ENCODE data around the gene AMPD2.

The AMPD2 gene

GRCh38 chr1:109616391-109616790 lies 3.2 kb upstream of the AMPD2 start:
- DNase-seq (ENCODE audit: low read depth in 1 of 2, low spot score in 1 of 2): no peak

DNA sequence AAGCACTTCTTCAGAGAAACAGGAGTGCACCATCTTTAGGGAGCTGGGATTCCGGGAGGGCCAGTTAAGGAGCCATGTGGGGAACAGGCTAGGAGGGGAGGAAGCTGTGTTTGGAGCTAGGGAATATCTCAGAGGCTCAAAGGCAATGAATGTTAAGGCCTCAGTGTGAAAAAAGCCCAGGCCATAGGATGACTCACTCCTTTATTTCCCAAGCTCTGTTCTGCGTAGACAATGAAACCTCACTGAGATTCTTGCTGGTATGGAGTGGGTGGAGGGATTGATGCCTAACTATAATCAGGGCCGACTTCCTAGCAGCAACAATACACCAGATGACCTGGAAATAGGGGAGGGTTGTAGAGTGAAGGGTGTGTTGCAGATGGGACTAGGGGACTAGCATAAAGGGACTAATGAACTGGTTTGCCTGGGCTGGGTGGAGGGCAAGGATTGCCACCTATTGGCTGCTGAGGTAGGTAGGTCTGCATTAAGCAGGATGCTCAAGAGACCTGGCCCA lies 2.3 kb upstream of the AMPD2 start:
- no peak for DNase-seq (ENCODE audit: low read depth in 1 of 2, low spot score in 1 of 2)

DNA sequence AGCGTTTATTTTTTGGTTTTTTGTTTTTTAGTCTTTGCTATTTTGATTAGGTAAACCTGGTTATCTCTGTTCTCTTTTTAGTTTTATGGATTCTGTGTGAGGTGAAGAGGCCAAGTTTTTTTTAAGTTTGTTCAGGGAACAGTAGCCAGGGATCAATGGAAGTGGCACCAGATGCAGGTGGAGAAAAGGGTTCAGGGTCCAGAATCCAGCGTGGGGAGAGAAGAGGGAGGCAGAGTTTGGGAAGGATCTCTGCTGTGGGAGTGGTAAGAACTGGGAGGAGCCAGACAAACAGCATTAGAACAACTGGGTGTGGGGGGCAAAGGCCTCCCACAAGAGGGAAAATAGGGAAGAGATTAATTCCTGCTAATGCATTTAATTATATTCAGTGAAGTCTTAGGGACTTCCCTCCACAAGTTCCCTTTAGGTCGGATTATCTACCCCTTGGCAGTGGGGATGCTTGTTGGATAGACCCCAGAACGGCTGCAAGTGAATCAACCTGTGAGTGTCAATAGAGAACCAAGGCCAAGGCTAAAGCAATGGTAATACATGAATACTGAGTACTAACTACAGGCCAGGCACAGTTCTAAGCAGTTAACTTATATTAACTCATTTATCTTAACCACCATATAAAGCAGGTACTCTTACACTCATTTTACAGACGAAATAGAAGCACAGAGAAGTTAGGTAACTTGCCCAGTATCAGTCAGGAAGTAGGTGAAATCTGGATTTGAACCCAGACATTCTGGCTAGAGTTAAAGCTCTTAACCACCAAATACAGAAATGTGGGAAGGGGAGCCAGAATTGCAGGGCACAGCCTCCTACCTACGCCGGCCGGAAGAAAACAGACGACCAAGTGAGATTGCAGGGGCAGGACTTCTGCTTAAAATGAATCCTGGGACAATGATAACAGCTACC lies 719 bp upstream of the AMPD2 start:
- no peak for DNase-seq (ENCODE audit: low read depth in 1 of 2, low spot score in 1 of 2)

DNA sequence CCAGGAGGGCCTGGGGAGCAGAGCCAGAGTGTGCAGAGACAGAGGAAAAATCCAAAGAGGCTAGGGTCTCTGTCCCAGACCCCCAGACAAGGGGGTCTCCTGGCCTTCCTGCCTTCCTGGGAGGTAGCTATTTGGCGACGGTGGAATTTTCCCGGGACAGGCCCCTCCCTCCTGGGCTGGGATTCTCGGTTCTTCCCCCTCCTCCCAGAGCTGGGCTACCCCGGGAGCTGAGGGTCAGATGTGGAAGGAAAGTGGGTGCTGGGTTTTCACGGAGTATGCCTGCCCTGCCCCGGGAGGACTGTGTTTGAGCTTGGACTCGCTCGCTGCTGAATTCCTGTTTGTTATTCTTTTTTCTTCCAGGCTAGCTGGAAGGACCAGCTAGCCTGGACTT lies 759 bp downstream of the AMPD2 start:
- DNase-seq (ENCODE audit: low read depth in 1 of 2, low spot score in 1 of 2): no peak

DNA sequence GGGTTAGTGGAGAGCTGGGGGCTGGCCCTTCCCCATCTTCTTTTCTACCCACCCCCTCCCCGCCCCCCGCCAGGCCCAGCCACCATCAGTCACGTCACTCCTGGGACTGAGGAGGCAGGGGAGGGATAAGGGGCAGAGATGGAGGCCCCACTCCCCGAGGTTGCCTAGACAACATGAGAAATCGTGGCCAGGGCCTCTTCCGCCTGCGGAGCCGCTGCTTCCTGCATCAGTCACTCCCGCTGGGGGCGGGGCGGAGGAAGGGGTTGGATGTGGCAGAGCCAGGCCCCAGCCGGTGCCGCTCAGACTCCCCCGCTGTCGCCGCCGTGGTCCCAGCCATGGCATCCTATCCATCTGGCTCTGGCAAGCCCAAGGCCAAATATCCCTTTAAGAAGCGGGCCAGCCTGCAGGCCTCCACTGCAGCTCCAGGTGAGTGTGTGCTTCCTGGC lies 1.2 kb downstream of the AMPD2 start:
- peak; percentile 88 to 93 for DNase-seq (ENCODE audit: low read depth in 1 of 2, low spot score in 1 of 2)

DNA sequence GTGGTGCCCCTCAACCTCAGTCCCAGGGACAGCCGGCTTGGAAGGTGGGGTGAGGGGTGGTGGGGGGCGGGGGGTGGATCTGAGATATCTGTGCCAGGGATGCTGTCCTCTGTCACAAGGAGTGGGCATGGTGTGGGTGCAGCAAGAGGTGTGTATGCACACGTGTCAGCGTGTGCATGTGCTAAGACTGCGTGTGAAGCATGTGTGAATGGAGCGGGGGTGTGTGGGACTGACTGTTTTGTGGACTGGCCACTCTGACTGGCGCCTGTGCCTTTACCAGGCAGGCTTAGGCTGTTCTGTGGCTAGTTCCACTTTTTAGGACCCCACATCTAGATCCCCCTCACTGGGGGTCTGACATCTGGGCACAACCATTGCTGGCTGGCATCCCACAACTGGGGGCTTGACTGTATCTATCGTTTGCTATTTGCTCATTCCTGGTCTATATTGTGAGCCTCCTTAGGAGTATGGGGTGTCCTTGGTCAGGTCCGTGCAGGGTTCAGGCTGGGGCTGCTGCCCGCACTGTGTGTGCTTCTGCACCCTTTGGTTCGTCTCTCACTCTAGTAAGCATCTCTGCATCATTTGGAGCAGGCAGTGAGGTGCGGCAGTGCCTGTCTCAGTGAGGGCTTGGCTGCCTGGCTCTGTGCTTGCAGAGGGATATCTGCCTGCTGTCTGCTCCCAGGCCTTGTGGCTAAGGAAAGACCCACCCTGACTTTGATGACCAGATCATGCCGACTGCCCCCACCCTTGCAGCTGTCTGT lies 1.9 kb downstream of the AMPD2 start:
- DNase-seq (ENCODE audit: low read depth in 1 of 2, low spot score in 1 of 2): no peak

DNA sequence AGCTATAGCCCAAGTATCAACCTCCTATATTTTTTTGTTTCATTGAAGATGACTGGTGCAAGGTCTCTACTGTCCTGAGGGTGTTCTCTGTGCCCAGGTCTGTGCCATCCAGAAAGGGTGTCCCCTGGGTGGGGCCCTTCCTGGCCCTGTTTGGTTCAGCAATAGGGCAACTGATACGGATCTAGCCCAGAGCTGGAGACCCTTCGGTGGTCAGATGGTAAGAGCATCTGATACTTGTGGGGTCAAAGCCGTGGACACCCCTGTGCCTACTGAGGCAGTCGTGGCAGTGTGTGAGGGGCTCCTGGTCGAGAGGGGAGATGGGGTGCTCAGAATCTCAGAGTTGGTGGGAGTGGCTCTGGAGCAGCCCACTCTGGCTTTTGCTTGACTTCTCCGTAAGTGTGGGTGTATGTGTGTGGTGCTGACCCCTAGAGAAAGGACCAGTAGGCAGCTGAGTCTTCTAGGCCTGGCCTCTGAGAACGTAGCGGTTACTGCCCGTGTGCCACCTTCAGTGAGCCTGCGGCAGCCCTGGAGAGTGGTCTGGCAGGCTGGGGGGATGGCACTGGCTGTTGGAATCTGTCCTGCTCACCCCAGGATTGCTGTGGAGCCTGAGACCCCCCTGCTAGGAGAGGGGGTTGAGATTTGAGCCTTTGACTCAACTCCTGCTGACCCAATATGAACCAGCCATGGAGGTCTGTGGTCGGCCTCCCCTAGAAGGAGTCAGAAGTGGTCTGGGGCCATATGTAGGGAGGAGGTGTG lies 2.7 kb downstream of the AMPD2 start:
- no peak for DNase-seq (ENCODE audit: low read depth in 1 of 2, low spot score in 1 of 2)

GRCh38 chr1:109622895-109623294 lies 3.3 kb downstream of the AMPD2 start:
- no peak for DNase-seq (ENCODE audit: low read depth in 1 of 2, low spot score in 1 of 2)

- DNase-seq (ENCODE audit: low read depth in 1 of 2, low spot score in 1 of 2): no peak
Observed at GRCh38 chr1:109623601-109624161, 4.0 kb downstream of the AMPD2 start.

DNA sequence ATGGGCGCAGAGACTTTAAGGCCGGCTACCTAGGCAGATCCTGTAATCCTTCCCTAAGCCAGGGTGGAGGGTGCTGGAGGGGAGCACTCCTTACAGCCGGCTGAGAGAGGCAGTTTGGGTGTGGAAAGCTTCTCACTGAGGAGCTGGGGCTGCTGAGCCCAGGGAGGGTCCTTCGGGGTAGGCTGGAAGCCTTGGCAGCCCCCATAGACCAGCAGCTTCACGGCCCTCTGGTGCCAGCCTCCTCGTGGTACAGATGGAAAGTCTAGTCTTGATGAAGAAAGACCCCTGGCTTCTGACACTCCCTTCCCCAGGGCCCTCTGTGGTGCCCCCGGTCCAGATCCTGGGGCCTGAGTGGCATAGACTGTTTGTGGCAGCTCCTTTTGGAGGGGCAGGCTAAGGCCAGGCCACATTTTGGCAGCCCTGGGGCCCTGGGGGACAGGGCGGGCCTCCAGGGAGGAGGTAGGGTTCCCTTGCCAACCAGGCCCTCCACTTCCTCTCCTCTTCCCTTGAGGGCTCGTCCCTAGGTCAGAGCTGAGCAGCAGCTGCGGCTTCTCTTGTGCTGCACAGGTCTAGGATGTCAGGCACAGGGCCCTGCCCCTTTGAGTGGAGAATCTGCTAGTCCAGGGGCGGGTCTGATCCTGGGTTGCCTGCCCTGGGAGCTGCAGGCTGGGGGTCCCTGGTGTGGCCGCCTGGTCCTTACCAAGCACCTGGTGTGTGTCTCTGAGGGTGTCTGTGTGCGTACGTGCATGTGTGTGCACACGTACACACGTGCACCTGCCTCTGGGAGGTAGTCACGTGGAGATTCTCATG lies 4.8 kb downstream of the AMPD2 start:
- DNase-seq (ENCODE audit: low read depth in 1 of 2, low spot score in 1 of 2): no peak

DNA sequence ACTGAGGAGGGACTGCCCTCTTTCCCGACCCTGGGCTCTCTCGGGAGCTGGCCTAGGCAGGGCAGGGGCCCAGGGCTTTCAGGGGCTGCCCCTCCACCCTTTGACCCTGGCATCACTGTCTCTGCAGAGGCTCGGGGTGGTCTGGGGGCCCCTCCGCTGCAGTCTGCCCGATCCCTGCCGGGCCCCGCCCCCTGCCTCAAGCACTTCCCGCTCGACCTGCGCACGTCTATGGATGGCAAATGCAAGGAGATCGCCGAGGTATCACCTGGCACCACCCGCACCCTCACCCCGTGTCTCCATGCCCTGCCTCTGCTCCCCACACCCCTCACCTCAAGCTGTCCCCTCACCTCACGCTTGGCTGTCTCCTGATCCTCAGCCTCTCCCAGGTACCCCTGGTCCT lies 5.5 kb downstream of the AMPD2 start:
- no peak for DNase-seq (ENCODE audit: low read depth in 1 of 2, low spot score in 1 of 2)

DNA sequence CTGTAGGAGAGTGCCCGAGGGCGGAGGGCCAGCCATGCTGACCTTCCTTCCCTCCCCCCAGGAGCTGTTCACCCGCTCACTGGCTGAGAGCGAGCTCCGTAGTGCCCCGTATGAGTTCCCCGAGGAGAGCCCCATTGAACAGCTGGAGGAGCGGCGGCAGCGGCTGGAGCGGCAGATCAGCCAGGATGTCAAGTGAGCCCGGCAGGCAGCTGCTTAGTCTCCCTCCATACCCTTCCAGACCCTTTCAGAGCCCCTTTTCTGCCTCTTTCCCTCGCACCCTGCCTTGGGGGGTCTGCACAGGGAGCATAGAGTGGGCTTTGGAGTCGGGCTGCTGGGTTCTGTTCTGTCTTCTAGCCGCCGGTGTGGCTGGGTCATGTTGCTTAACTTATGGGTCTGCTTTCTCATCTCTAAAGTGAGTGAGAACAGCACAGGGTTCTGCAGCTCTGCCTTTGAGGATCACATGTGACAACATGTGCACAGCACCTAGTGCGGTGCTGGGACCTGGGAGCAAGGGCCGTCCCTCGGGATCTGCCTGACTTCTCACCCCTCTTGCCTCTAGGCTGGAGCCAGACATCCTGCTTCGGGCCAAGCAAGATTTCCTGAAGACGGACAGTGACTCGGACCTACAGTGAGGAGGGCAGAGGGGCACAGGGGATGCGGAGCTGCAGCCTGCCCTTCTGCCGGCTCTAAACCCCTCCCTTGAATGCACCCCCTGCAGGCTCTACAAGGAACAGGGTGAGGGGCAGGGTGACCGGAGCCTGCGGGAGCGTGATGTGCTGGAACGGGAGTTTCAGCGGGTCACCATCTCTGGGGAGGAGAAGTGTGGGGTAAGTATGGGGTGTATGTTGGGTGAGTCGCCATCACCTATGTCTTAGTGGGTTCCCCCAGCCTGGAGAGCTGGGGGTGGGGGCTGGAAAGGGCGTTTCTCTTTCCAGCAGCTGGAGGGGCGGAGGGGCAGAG lies 6.2 kb downstream of the AMPD2 start:
- no peak for DNase-seq (ENCODE audit: low read depth in 1 of 2, low spot score in 1 of 2)

DNA sequence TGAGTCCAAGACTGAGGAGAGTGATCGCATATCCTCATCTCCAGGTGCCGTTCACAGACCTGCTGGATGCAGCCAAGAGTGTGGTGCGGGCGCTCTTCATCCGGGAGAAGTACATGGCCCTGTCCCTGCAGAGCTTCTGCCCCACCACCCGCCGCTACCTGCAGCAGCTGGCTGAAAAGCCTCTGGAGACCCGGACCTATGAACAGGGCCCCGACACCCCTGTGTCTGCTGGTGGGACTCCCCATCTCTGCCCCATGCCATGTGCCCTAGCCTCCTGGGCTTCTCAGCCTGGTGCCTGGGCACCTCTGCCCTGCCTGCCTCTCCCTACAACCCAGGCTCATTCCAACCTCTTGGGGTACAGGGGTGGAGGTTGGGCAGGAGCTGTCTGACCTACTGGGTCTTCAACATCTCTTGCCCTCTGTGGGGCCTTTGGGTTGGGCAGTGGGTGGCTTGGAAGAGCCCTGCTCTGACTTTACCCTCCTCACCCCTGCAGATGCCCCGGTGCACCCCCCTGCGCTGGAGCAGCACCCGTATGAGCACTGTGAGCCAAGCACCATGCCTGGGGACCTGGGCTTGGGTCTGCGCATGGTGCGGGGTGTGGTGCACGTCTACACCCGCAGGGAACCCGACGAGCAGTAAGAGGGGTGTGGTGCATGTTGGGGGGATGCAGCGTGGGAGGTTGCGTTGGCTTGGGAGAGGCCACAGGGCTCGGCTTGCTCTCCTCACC lies 7.2 kb downstream of the AMPD2 start:
- no peak for DNase-seq (ENCODE audit: low read depth in 1 of 2, low spot score in 1 of 2)

DNA sequence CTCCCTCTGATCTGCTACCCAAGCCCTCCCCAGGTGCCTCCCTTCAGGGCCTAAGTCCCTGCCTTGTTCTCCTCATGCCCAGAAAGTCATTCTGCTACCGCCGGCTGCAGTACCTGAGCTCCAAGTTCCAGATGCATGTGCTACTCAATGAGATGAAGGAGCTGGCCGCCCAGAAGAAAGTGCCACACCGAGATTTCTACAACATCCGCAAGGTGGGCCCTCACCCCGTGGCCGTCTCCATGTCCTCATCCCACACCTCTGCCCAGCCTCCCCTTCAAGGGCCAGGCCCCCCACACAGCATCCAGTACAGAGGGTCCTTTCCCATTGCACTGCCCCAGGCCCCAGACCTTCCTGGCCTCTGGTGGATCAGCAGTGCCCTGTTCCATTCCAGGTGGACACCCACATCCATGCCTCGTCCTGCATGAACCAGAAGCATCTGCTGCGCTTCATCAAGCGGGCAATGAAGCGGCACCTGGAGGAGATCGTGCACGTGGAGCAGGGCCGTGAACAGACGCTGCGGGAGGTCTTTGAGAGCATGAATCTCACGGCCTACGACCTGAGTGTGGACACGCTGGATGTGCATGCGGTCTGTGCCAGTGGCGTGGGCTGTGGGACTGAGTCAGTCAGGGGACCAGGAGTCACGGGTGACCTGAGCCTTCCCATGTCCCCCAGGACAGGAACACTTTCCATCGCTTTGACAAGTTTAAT lies 8.2 kb downstream of the AMPD2 start:
- DNase-seq (ENCODE audit: low read depth in 1 of 2, low spot score in 1 of 2): no peak

- no peak for DNase-seq (ENCODE audit: low read depth in 1 of 2, low spot score in 1 of 2)
Observed at GRCh38 chr1:109628540-109629321, 9.1 kb downstream of the AMPD2 start.

GRCh38 chr1:109629372-109630030 lies 9.9 kb downstream of the AMPD2 start:
- DNase-seq (ENCODE audit: low read depth in 1 of 2, low spot score in 1 of 2): no peak

Measured in activated CD4-positive, alpha-beta T cell treated with anti-CD3 and anti-CD28 coated beads, Interleukin-2, amount 50 U/mL, for 24 hours (primary cell).